Activated CD4-positive, alpha-beta T cell treated with anti-CD3 and anti-CD28 coated beads, Interleukin-2, amount 10 ng/mL, durations not matched to agents 7 days and 5 days (primary cell): Measurements from ENCODE around the gene PPME1. TPM values are rescaled to one million over a fixed set of nuclear protein-coding genes. Genes with fewer than 3 reads are reported as not detected.

Experiments used
- CTCF ChIA-PET: fragments of 350-600 bp; sonication (Branson Sonifier 250); formaldehyde crosslinking; loops from one replicate; lab custom pipeline; 2021; ENCODE audit warnings: antibody characterized with exemption; lab: Charles Lee
- POLR2A ChIA-PET: fragments of 350-600 bp; sonication (Branson Sonifier 250); formaldehyde crosslinking; loops from one replicate; lab custom pipeline; 2021; ENCODE audit warnings: antibody characterized with exemption; lab: Charles Lee
- DNase-seq: peaks from one replicate; pipeline ENCODE4 v3.0.0-alpha.2; 2020
- H3K27ac Mint-ChIP-seq: one replicate; pipeline ENCODE4 v1.8.0; 2021; ENCODE audit warnings: mild to moderate bottlenecking, moderate library complexity, mixed read lengths
- H3K27me3 Mint-ChIP-seq: one replicate; pipeline ENCODE4 v1.8.0; 2021; ENCODE audit warnings: mixed read lengths
- H3K36me3 Mint-ChIP-seq: one replicate; pipeline ENCODE4 v1.8.0; 2021; ENCODE audit warnings: low read depth, mixed read lengths
- H3K4me1 Mint-ChIP-seq: one replicate; pipeline ENCODE4 v1.8.0; 2021; ENCODE audit warnings: mixed read lengths
- H3K4me3 Mint-ChIP-seq: one replicate; pipeline ENCODE4 v1.8.0; 2021; ENCODE audit warnings: mild to moderate bottlenecking, moderate library complexity, mixed read lengths
- H3K9me3 Mint-ChIP-seq: one replicate; pipeline ENCODE4 v1.8.0; 2021; ENCODE audit warnings: mixed read lengths
- total RNA-seq, 2 experiments: library from RNA; stranded (reverse); gene quantifications; one replicate each; pipeline ENCODE4 v1.2.3, GENCODE V29; 2021

Gene PPME1
- total RNA-seq, 2 experiments from 2014 or later, result 21.3 to 25.9 TPM

GRCh38 chr11:74278721-74279161, 107.7 kb downstream of the PPME1 start:
- no peaks in the 10 kb centered on the region for H3K4me1 Mint-ChIP-seq
- peaks cover 18% of the 10 kb centered on the region for H3K27me3 Mint-ChIP-seq
- ChIA-PET POLR2A (no interaction called here), CTCF (interaction anchor here (0.9 kb wide), 1 partner anchor 21 kb away, joined by 3 read pairs; no protein-coding TSS in a partner anchor)
- H3K4me3 Mint-ChIP-seq, result no peak overlapping the region
- no peaks in the 10 kb centered on the region for H3K36me3 Mint-ChIP-seq
- H3K9me3 Mint-ChIP-seq, result no peaks in the 10 kb centered on the region
- DNase-seq, result no peak
- H3K27ac Mint-ChIP-seq, result no peak overlapping the region

- H3K27me3 Mint-ChIP-seq, result peaks cover 18% of the 10 kb centered on the region
- CTCF ChIA-PET, result interaction anchor here (0.9 kb wide), 1 partner anchor 21 kb away, joined by 3 read pairs; no protein-coding TSS in a partner anchor
- no peak for DNase-seq
- no peaks in the 10 kb centered on the region for H3K9me3 Mint-ChIP-seq
- no peak overlapping the region for H3K4me3 Mint-ChIP-seq
- H3K36me3 Mint-ChIP-seq, result no peaks in the 10 kb centered on the region
- H3K4me1 Mint-ChIP-seq, result no peaks in the 10 kb centered on the region
- POLR2A ChIA-PET, result no interaction called here
- H3K27ac Mint-ChIP-seq, result no peak overlapping the region
Measured at GRCh38 chr11:74279256-74279655, 108.2 kb downstream of the PPME1 start.

- DNase-seq, result no peak
- no peaks in the 10 kb centered on the region for H3K36me3 Mint-ChIP-seq
- ChIA-PET CTCF (no interaction called here), POLR2A (no interaction called here)
- peaks cover 18% of the 10 kb centered on the region for H3K27me3 Mint-ChIP-seq
- H3K9me3 Mint-ChIP-seq, result no peaks in the 10 kb centered on the region
- no peak overlapping the region for H3K27ac Mint-ChIP-seq
- H3K4me3 Mint-ChIP-seq, result no peak overlapping the region
- H3K4me1 Mint-ChIP-seq, result no peaks in the 10 kb centered on the region
Measured at GRCh38 chr11:74280494-74280893, 109.4 kb downstream of the PPME1 start.

- CTCF ChIA-PET, result no interaction called here
Measured at GRCh38 chr11:74282421-74282820, 111.3 kb downstream of the PPME1 start.

GRCh38 chr11:74282914-74283371, 111.9 kb downstream of the PPME1 start:
- no peak overlapping the region for H3K27ac Mint-ChIP-seq
- H3K4me1 Mint-ChIP-seq, result no peaks in the 10 kb centered on the region
- ChIA-PET CTCF (no interaction called here), POLR2A (no interaction called here)
- DNase-seq, result no peak
- no peaks in the 10 kb centered on the region for H3K36me3 Mint-ChIP-seq
- no peak overlapping the region for H3K4me3 Mint-ChIP-seq
- H3K27me3 Mint-ChIP-seq, result peaks cover 4% of the 10 kb centered on the region
- H3K9me3 Mint-ChIP-seq, result no peaks in the 10 kb centered on the region

More at GRCh38 chr11:74282421-74282820, 111.3 kb downstream of the PPME1 start:
- H3K27me3 Mint-ChIP-seq, result peaks cover 9% of the 10 kb centered on the region
- no peak for DNase-seq
- no peaks in the 10 kb centered on the region for H3K9me3 Mint-ChIP-seq
- no peaks in the 10 kb centered on the region for H3K4me1 Mint-ChIP-seq
- no peak overlapping the region for H3K4me3 Mint-ChIP-seq
- H3K36me3 Mint-ChIP-seq, result no peaks in the 10 kb centered on the region
- H3K27ac Mint-ChIP-seq, result no peak overlapping the region
- POLR2A ChIA-PET, result no interaction called here

GRCh38 chr11:74283580-74284180, 112.6 kb downstream of the PPME1 start:
- H3K36me3 Mint-ChIP-seq, result no peaks in the 10 kb centered on the region
- H3K27me3 Mint-ChIP-seq, result no peaks in the 10 kb centered on the region
- no peaks in the 10 kb centered on the region for H3K4me1 Mint-ChIP-seq
- H3K27ac Mint-ChIP-seq, result no peak overlapping the region
- no peak overlapping the region for H3K4me3 Mint-ChIP-seq
- ChIA-PET POLR2A (no interaction called here), CTCF (no interaction called here)
- DNase-seq, result no peak
- H3K9me3 Mint-ChIP-seq, result no peaks in the 10 kb centered on the region

- Mint-ChIP-seq H3K9me3 (no peaks in the 10 kb centered on the region), H3K27me3 (no peaks in the 10 kb centered on the region), H3K4me3 (no peak overlapping the region), H3K4me1 (no peaks in the 10 kb centered on the region), H3K27ac (no peak overlapping the region), H3K36me3 (no peaks in the 10 kb centered on the region)
- CTCF ChIA-PET, result no interaction called here
- POLR2A ChIA-PET, result no interaction called here
- no peak for DNase-seq
Measured at GRCh38 chr11:74284466-74284865, 113.4 kb downstream of the PPME1 start.

GRCh38 chr11:74288161-74288560, 117.1 kb downstream of the PPME1 start:
- Mint-ChIP-seq H3K4me3 (no peak overlapping the region), H3K27me3 (peaks cover 12% of the 10 kb centered on the region), H3K9me3 (no peaks in the 10 kb centered on the region), H3K27ac (no peak overlapping the region), H3K4me1 (no peaks in the 10 kb centered on the region), H3K36me3 (no peaks in the 10 kb centered on the region)
- DNase-seq, result no peak
- ChIA-PET CTCF (no interaction called here), POLR2A (no interaction called here)

- Mint-ChIP-seq H3K4me3 (no peak overlapping the region), H3K36me3 (no peaks in the 10 kb centered on the region), H3K9me3 (no peaks in the 10 kb centered on the region), H3K4me1 (no peaks in the 10 kb centered on the region), H3K27ac (no peak overlapping the region), H3K27me3 (peaks cover 15% of the 10 kb centered on the region)
- no peak for DNase-seq
- ChIA-PET POLR2A (no interaction called here), CTCF (interaction anchor here (0.6 kb wide), 1 partner anchor 608 kb away, joined by 3 read pairs; no protein-coding TSS in a partner anchor)
Measured at GRCh38 chr11:74288911-74289310, 117.8 kb downstream of the PPME1 start.

GRCh38 chr11:74297484-74297883, 126.4 kb downstream of the PPME1 start:
- H3K27ac Mint-ChIP-seq, result no peak overlapping the region
- peaks cover 7% of the 10 kb centered on the region for H3K4me1 Mint-ChIP-seq
- no peak for DNase-seq
- H3K4me3 Mint-ChIP-seq, result no peak overlapping the region
- ChIA-PET CTCF (interaction anchor here (0.5 kb wide), 1 partner anchor 94 kb away, joined by 4 read pairs; no protein-coding TSS in a partner anchor), POLR2A (interaction anchor here (0.5 kb wide), 1 partner anchor 518 kb away, joined by 3 read pairs; no protein-coding TSS in a partner anchor)
- H3K27me3 Mint-ChIP-seq, result peaks cover 8% of the 10 kb centered on the region
- H3K36me3 Mint-ChIP-seq, result no peaks in the 10 kb centered on the region
- H3K9me3 Mint-ChIP-seq, result no peaks in the 10 kb centered on the region

- ChIA-PET CTCF (no interaction called here), POLR2A (no interaction called here)
- no peak for DNase-seq
- Mint-ChIP-seq H3K4me1 (peaks cover 7% of the 10 kb centered on the region), H3K9me3 (no peaks in the 10 kb centered on the region), H3K27me3 (peaks cover 2% of the 10 kb centered on the region), H3K27ac (no peak overlapping the region), H3K4me3 (no peak overlapping the region), H3K36me3 (no peaks in the 10 kb centered on the region)
Measured at GRCh38 chr11:74299015-74299414, 127.9 kb downstream of the PPME1 start.
